HEK293T (cell line): Measurements from ENCODE around the gene UGT3A1.

ENCODE experiments used
- CTCF ChIA-PET: fragments of 350-600 bp; formaldehyde crosslinking; extraction: SDS; loops from one replicate; lab custom pipeline; 2021; ENCODE audit warnings: antibody characterized with exemption, inconsistent platforms; lab: Yijun Ruan, JAX
- POLR2A ChIA-PET: fragments of 350-600 bp; formaldehyde crosslinking; extraction: SDS; loops from one replicate; lab custom pipeline; 2020; ENCODE audit warnings: antibody characterized with exemption, inconsistent platforms; lab: Yijun Ruan, JAX
- DNase-seq: peaks from one replicate; pipeline ENCODE4 v3.0.0; 2012; ENCODE audit warnings: mixed read lengths; ENCODE audit errors: extremely low spot score
- ARNT ChIP-seq: fragments of 450-650 bp; IDR thresholded peaks from 2 replicates; pipeline ENCODE4 v1.6.1; 2017; ENCODE audit warnings: mild to moderate bottlenecking
- BHLHE40 ChIP-seq: fragments of 450-650 bp; IDR thresholded peaks from 2 replicates; pipeline ENCODE4 v1.6.1; 2016; ENCODE audit warnings: mild to moderate bottlenecking, moderate library complexity, borderline replicate concordance
- CTBP1 ChIP-seq: fragments of 450-650 bp; IDR thresholded peaks from 2 replicates; pipeline ENCODE4 v1.6.1; 2016; ENCODE audit warnings: borderline replicate concordance
- ELF4 ChIP-seq: fragments of 450-650 bp; IDR thresholded peaks from 2 replicates; pipeline ENCODE4 v1.6.1; 2017; ENCODE audit warnings: antibody characterized with exemption
- FOXA1 ChIP-seq: fragments of 450-650 bp; IDR thresholded peaks from 2 replicates; pipeline ENCODE4 v1.6.1; 2016; ENCODE audit warnings: mild to moderate bottlenecking
- FOXK2 ChIP-seq: fragments of 450-650 bp; IDR thresholded peaks from 2 replicates; pipeline ENCODE4 v1.6.1; 2016; ENCODE audit warnings: mild to moderate bottlenecking
- FOXM1 ChIP-seq: fragments of 450-650 bp; IDR thresholded peaks from 2 replicates; pipeline ENCODE4 v1.6.1; 2017; ENCODE audit warnings: mild to moderate bottlenecking, borderline replicate concordance
- HDGF ChIP-seq: fragments of 450-650 bp; IDR thresholded peaks from 2 replicates; pipeline ENCODE4 v1.6.1; 2017; ENCODE audit warnings: antibody characterized with exemption, borderline replicate concordance
- L3MBTL2 ChIP-seq: fragments of 450-650 bp; conservative IDR thresholded peaks from 2 replicates; pipeline ENCODE4 v1.6.1; 2016; ENCODE audit warnings: mild to moderate bottlenecking
- LEF1 ChIP-seq: fragments of 450-650 bp; IDR thresholded peaks from 2 replicates; pipeline ENCODE4 v1.6.1; 2017; ENCODE audit warnings: mild to moderate bottlenecking, borderline replicate concordance
- NFRKB ChIP-seq: fragments of 450-650 bp; IDR thresholded peaks from 2 replicates; pipeline ENCODE4 v1.6.1; 2016; ENCODE audit warnings: mild to moderate bottlenecking, moderate library complexity
- SP1 ChIP-seq: fragments of 450-650 bp; IDR thresholded peaks from 2 replicates; pipeline ENCODE4 v1.6.1; 2017
- SUZ12 ChIP-seq: fragments of 450-650 bp; IDR thresholded peaks from 2 replicates; pipeline ENCODE4 v1.6.1; 2016; ENCODE audit warnings: mild to moderate bottlenecking
- TARDBP ChIP-seq: fragments of 450-650 bp; IDR thresholded peaks from 2 replicates; pipeline ENCODE4 v1.6.1; 2016
- ZNF384 ChIP-seq: fragments of 450-650 bp; IDR thresholded peaks from 2 replicates; pipeline ENCODE4 v1.6.1; 2016
- TF ChIP-seq, protein P1 (sequence below): fragments of 450-650 bp; IDR thresholded peaks from 2 replicates; pipeline ENCODE4 v1.6.1; 2016

UGT3A1 gene

GRCh38 chr5:35971186-35971877 lies 19.9 kb downstream of the UGT3A1 start:
- CTCF ChIA-PET = no interaction called here
- POLR2A ChIA-PET = no interaction called here
- no peak for TF ChIP-seq TARDBP
- no peak for TF ChIP-seq FOXK2
- no peak for TF ChIP-seq ZNF384
- no peak for TF ChIP-seq SP1
- no peak for TF ChIP-seq ELF4
- no peak for TF ChIP-seq SUZ12
- no peak for TF ChIP-seq ARNT
- TF ChIP-seq, protein P1, sequence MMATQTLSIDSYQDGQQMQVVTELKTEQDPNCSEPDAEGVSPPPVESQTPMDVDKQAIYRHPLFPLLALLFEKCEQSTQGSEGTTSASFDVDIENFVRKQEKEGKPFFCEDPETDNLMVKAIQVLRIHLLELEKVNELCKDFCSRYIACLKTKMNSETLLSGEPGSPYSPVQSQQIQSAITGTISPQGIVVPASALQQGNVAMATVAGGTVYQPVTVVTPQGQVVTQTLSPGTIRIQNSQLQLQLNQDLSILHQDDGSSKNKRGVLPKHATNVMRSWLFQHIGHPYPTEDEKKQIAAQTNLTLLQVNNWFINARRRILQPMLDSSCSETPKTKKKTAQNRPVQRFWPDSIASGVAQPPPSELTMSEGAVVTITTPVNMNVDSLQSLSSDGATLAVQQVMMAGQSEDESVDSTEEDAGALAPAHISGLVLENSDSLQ = no peak
- no peak for TF ChIP-seq BHLHE40
- no peak for TF ChIP-seq FOXA1
- no peak for TF ChIP-seq NFRKB
- DNase-seq = no peak

DNA sequence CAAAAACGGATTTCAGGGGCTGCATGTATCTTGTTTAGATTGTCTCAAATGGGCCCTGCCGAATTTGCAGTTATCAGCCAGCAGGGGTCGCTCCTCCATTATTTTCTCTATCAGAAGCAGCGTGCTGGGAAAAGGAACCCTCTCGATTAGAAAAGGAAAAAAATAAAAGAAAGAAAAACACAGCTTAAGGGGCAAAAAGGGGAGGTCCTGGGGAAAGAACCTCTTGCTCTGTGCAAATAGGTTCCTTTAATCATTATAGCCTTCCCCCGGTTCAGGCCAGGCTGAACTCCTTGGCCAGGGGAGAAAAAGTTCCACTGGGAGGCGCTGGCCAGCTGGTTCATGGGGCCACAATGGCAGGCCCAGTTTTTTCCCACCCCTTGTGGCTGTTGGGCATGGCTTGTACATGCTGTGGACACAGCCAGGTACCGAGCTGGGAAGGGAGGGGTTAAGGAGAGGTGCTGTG lies 27.8 kb downstream of the UGT3A1 start:
- DNase-seq = peak; percentile 6
- ChIA-PET CTCF (interaction anchor here (1.0 kb wide), 1 partner anchor 18 kb away, joined by 3 read pairs; no protein-coding TSS in a partner anchor), POLR2A (no interaction called here)
- no peak for TF ChIP-seq CTBP1
- TF ChIP-seq, protein P1 = no peak

DNA sequence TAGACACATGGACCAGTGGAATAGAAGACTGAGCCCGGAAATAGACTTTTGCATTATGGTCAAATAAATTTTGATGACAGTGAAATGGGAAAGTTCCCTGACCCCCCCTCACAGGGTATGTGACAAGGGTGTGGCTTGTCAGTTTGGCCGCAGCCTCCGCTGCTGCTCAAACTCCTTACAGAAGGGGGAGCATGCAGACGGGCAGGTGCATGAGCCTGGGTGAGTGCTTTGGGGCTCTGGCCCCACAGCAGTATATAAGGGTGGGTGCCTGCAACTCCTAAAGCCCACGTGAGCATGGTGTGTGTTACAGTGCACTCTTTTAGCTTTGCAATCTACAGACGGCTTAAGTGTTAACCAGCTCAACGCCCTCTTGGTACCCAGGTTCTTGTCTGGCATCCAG lies 30.9 kb downstream of the UGT3A1 start:
- DNase-seq = no peak

DNA sequence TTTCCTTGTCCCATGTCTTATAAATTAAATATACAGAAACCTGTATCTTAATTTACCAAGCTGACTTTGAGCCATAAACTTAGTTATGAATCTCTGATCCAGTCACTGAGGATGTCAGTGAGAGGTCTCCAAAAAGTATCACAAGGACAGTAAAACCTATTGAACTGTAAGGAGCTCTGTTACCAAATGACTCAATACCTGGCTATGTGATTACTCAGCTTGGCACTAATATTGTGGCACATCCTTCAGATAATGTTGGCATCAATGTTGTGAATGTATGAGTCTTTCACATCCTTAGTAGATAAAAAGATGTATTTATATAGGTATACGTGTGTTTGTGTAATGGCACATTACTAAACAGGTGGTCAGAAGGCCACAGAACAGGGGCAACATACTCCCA lies 34.8 kb downstream of the UGT3A1 start:
- ChIA-PET POLR2A (no interaction called here), CTCF (no interaction called here)
- no peak for TF ChIP-seq FOXA1
- no peak for TF ChIP-seq FOXK2
- no peak for TF ChIP-seq CTBP1
- TF ChIP-seq SUZ12 = no peak
- no peak for TF ChIP-seq SP1
- TF ChIP-seq ELF4 = no peak
- no peak for TF ChIP-seq FOXM1
- TF ChIP-seq ARNT = no peak
- TF ChIP-seq L3MBTL2 = no peak
- no peak for TF ChIP-seq NFRKB
- TF ChIP-seq TARDBP = no peak
- TF ChIP-seq BHLHE40 = no peak
- TF ChIP-seq, protein P1 = no peak
- TF ChIP-seq HDGF = no peak
- no peak for TF ChIP-seq ZNF384
- no peak for TF ChIP-seq LEF1
- no peak for DNase-seq

More for the DNA sequence above, 30.9 kb downstream of the UGT3A1 start:
- ChIA-PET CTCF (no interaction called here), POLR2A (no interaction called here)
- TF ChIP-seq CTBP1 (no peak), FOXM1 (no peak), ARNT (no peak), SP1 (no peak), NFRKB (no peak), HDGF (no peak), L3MBTL2 (no peak), SUZ12 (no peak), FOXA1 (no peak), ZNF384 (no peak), ELF4 (no peak), BHLHE40 (no peak), TARDBP (no peak), LEF1 (no peak), FOXK2 (no peak)
- TF ChIP-seq, protein P1 = no peak

DNA sequence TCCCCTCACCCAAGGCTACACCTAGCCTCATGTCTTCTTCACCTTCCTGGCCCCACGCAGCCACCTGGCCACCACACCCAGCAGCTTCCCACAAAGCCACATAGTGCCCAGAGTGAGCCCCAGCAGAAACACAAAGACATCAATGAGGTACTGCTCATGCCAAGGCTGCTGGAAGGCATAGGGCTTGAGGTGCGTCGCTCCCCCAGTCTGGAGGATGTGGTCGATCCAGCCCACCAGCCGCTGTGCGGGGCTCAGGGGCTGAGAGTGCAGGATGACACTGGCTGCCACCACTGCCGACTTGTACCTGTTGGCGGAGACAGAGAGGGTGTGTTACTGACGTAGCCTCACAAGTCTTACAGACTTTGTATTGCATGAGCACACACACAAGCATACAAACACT lies 37.0 kb downstream of the UGT3A1 start:
- DNase-seq = peak; percentile 5
- POLR2A ChIA-PET = no interaction called here
- CTCF ChIA-PET = no interaction called here
- TF ChIP-seq ELF4 = no peak
- TF ChIP-seq SUZ12 = no peak
- TF ChIP-seq SP1 = no peak
- no peak for TF ChIP-seq FOXK2
- TF ChIP-seq FOXM1 = no peak
- no peak for TF ChIP-seq NFRKB
- TF ChIP-seq CTBP1 = no peak
- no peak for TF ChIP-seq HDGF
- TF ChIP-seq TARDBP = no peak
- no peak for TF ChIP-seq L3MBTL2
- no peak for TF ChIP-seq LEF1
- no peak for TF ChIP-seq FOXA1
- TF ChIP-seq BHLHE40 = no peak
- TF ChIP-seq ZNF384 = no peak
- TF ChIP-seq ARNT = no peak
- TF ChIP-seq, protein P1 = no peak
